GM18499 (cell line): Measurements from ENCODE around the gene PGA5.

Source experiments
- ATAC-seq: cut with Tn5 transposase; IDR thresholded peaks from one replicate; pipeline ENCODE4 v1.9.1; 2021; ENCODE audit warnings: moderate number of reproducible peaks; ENCODE audit not compliant: insufficient read depth, unreplicated experiment

The PGA5 gene

DNA sequence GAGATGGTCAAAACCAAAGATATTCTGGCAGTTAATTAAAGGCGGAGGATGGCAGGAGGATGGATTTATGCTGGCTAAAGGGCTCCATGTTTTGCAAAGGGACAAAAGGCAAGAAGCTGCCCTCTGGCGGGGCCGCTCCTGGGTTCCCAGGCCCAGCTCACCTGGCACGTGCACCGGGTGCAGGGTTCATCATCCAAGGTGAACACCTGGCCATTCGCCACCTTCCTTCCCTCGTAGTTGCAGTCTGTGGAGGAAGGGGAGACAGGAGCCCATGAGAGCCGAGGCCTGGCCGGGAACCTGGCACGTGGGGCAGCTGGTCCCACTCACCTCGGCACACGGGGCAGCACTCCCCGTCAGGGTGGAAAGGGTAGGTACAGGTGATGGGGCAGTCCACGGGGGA is 23.8 kb downstream of the PGA5 start:
- ATAC-seq, result no peak

DNA sequence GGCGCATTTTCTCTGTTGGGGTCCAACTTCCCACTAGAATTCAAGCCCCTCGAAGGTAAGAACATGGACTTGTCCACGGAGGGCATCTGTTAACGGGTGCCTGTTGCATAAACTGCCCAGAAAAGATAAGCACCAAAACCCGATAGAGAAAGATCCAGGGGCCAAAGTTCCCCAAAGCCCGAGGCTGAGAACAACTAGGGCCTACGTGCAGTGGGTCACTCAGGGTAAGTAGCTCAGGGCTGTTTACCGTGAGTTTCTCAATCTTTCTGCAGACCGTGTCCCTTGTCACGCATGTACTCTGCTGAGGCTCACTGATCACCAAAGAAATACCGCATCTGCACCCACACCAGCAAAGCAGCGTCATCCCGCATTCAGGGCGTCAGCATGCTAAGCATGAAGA is 24.4 kb downstream of the PGA5 start:
- no peak for ATAC-seq

DNA sequence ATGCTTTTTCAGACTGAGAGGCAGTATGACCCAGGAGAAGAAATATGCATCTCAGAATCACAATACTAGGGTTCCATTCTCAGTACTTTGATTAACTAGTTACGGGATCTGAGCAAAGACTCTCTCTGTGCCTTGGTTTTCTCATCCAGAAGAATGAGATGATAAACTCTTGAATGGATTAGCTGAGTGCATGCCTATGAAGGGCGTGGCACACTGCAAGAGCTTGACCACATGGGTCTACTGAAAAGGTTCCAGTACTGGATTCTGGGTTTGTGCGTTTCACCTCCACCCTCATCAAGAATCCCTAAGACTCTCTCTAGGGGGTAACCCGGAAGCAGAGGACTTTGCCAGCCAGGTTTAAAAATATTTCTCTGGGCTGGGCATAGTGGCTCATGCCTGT is 25.6 kb downstream of the PGA5 start:
- ATAC-seq, result no peak

DNA sequence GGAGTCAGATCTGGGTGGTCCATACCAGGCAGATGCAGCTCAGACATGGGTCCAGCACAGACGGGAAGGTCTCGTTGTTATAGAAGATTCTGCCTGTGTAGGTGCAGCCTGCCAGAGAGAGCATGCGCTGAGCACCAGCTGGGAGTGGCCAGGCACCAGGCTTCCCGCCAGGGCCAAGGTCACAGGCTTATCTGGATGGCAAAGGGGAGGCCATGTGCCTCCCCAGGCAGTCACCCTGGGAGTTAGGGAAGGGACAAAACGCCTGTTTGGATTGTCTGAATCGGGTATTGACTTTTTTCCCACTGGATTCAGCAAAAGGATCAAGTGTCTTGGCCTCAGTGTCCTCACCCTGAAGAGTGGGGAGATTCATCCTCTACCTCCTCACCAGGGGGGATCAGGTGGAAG is 26.5 kb downstream of the PGA5 start:
- ATAC-seq, result no peak

DNA sequence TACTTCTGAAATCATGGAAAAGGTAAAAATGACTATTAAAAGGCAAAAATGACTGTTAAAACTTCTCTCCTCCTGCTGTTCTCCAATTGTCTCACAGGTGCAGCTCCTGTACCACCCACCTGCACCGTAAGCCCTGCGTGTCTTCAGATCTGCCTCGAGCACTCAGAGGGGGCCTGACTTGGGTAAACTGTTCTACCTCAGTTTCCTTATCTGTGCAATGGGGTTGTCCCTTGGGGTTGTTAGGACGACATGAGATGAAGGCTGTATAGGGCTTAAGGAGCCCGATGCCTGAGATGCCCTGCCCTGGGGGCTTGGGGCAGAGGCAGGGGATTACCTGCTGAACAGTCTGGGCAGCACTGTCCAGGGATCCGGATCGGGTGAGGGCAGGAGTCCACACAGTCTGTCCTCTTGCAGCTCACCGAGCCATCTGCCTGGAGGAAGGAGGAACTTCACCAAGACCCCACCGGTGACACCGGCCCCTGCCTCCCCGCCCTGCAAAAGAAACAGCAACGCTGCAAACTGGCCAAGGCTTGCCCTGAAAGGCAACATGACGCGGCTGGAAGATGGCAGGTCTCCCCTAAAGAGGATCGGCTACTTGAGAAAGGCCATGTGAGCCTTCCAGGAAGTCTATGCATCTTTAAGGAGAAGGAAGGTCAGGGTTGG is 27.7 kb downstream of the PGA5 start:
- ATAC-seq, result no peak

DNA sequence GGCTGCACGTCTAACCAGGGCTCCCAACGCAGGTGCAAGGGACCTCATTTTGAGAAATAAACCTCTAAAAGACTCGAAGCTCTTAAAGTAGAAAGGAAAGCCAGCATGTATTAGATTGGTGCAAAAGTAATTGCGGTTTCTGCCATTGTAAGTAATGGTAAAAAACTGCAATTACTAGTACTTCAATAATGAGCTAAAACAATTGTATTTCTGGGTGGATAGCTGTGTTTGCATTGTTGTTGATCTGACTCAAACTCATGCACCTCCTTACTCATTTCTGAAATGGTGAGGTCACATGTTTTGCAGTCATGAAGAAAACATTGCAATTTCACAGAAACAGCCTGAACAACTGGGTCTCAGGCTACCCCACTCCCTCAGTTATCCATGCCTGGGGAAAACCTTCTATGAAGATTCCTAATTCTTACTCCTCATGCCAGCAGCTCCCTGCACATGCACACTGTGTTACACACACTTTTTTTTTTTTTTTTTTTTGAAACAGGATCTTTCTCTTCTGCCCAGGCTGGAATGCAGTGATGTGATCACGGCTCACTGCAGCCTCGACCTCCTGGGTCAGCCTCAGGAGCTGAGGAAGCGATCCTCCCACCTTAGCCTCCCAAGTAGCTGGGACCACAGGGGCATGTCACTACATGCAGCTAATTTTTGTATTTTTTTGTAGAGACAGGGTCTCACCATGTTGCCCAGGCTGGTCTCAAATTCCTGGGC is 29.5 kb downstream of the PGA5 start:
- no peak for ATAC-seq

DNA sequence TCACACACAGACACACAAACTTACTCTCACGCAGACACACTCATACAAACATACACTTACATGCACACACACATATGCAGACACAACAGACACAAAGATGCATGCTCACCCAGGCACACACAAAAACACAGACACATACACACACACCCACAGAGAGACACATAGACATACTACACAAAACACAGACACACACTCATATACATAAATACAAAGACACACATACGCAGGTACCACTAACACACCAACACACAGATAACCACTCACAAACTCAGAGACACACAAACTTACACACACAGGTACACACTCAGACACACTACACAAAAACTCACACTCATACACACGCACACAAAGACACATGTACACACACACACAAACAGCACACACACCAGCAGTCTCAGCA is 31.8 kb downstream of the PGA5 start:
- ATAC-seq, result no peak

DNA sequence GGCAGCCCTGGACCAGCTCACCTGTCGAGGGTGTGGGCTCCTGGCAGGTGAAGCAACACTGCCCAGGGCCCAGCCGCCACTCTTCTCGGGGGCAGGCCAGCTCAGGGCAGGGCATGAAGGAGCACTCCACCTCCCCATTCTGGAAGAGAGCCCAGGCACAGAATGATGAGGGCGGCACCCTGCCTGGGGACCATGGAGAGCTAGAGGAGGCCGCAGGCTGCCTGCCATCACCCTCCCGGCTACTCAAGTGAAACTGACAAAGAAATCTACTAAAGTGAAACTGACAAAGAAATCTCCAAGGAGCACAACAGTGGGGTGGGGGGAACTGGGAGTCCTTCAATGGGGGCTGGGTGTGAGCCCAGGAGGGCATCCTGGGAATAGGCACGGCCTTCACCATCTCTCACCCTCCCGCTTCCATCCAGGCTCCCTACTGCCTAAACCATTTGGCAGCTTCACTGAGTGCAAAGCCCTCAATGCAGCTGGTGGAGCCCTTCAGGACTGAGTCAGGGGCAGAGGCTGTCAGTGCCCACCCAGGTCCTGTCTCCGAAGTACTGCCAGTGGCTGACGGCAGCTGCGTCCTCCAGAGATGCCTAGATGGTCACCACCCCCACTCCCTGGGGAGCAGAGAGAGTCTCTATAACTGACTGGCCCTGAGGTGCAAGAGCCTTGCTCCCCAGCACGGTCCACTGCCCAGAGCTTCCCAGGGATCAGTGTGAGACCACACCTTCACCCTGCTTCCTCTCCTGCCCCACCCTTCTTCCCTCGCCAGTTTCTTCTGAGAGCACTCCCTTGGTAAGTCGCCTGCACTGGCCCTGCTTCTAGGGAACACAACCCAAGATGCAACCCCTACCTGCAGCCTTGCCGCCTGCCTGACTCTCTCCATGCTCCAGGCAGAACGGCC is 32.5 kb downstream of the PGA5 start:
- no peak for ATAC-seq

DNA sequence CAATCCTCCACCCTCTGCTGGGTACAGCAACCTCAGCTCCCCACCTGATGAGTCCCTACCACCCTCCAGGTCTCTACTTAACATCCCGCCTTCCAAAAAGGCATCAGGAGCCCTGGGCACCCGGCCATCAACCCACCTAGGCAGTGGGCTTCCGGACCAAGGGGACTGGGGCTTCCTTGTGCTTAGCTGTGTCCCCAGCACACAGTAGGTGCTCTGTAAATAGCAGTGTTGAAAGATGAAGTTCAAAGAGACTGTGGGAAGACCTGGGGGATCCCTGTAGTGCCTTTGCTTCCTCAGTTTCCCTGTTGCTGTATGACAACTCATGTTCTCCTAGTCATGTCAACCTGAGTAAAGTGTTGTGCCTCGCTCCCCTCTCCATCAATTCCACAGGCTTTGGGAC is 33.1 kb downstream of the PGA5 start:
- ATAC-seq, result no peak

DNA sequence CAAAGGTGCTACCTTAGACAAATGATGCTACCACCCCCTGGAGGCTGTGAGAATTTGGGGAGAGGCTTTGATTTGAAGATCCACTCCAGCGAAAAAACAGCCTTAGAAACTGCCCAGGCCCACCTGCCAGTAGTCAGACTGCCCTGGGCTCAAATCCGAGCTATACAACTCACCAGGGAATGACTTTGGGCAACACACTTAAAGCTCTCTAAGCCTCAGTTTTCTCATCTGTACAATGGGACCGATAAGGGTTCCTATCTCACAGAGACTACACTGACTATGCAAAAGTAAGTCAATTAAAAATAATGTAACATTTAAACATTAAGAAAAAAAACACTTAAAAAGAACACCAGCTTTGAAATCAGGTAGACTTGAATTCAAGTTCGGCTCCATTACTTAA is 34.2 kb downstream of the PGA5 start:
- no peak for ATAC-seq

DNA sequence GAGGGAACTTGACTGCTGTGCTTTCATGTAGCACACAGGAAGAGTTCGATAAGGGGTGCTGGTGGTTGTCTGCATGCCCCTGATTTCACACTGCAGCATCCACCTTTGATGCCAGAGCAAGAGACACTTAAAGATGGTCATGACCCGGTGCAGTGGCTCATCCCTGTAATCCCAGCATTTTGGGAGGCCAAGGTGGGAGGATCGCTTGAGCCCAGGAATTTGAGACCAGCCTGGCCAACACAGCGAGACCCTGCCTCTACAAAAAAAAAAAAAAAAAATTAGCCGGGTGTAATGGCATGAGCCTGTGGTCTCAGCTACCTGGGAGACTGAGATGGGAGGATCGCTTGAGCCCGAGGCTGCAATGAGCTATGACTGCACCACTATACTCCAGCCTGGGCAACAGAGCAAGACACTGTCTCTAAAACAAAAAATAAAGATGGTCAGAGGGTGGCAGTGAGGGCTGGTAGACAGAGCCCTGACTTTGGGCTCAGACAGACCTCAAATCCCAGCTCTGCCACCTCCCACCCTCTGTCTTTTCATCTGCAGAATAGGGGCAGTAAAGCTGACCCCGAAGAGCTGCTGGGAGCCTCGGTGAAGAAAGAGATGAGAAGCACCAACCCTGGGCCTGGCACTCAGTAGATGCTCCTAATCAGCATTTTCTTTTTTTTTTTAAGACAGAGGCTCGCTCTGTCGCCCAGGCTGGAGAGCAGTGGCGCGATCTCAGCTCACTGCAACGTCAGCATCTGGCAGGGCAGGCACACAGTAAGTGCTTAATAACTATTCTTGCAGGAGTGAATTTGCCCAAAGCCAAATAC is 36.4 kb downstream of the PGA5 start:
- no peak for ATAC-seq

DNA sequence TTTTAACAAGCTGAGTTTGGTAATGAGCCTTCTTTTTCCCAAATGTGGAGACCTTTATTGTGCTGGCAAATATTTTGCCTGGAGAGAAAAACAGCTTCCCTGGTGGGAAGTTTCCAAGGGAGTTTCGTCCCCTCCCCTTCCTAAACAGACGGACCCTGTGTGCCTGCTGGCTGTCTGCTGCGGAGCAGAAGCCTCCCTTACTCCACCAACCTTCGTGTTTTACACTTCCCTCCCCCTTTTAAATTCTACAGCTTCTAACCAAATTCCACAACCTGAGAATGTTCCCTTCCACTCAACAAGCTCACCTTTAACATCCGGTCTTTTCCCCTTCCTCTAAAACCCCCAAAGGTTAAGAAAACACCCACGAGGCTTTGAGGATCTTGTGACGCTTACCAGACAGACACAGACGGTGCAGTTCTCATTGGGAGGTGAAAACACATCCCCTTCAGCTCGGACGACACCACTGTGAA is 37.1 kb downstream of the PGA5 start:
- ATAC-seq, result no peak

DNA sequence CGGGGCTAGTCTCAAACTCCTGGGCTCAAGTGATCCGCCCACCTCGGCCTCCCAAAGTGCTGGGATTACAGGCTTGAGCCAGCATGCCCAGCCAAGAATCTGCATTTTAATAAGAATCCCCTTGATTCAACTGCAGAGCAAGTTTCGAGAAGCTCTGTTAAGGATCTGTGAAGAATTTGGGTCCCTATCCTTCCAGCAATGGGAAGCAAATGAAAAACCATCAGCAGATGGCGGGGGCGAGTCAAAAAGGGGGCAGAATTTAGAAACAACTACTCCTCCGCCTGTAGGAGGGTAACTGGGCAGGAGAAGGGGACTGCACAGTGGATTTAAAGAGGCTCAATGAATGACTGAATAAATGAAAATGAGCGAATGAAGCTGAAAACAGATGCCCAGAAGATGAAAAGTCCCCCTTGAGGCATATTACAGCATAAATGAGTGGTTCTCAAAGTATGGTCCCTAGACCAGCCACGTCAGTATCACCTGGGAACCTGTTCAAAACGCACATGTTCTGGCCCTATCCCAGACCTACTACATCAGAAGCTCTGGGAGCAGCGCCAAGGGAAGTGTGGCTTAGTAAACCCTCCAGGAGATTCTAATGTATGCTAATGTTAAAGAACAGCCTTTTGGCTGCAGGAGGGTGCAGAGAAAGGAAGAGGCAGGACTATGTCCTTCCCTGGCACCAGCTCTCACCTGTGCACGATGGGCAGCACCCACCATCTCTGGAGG is 39.1 kb downstream of the PGA5 start:
- no peak for ATAC-seq

DNA sequence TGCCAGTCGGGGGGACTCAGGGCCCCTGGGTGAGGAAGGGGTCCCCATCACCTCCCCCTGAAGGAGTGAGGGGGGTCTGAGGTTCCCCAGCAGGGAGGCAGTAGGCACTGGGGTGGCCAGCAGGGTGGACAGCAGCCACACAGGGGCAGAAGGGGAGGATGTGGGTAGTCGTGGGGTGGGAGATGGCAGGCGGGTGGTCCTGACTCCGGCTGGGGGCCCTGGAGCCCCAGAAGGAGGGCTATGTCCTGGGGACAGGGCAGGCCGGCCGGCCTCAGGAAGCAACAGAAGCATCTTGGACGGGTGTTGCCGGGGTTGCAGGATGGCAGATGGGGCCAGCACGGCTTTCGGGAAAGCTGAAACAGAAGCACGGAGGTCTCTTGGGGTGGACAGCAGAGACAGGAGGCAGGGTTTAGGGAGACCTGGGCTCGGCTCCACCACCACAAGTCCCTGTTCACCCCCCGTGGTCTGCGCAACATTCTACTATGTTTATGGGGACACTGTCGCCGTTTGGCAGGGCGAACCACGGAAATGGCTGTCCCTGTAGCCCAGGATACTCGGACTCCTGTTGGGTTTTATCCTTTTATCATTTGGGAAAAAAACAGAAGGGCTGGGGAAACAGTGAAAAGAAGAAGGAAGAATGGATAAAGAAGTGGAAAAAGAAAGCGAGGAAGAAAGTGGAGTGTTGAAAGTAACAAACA is 40.1 kb downstream of the PGA5 start:
- ATAC-seq, result no peak

DNA sequence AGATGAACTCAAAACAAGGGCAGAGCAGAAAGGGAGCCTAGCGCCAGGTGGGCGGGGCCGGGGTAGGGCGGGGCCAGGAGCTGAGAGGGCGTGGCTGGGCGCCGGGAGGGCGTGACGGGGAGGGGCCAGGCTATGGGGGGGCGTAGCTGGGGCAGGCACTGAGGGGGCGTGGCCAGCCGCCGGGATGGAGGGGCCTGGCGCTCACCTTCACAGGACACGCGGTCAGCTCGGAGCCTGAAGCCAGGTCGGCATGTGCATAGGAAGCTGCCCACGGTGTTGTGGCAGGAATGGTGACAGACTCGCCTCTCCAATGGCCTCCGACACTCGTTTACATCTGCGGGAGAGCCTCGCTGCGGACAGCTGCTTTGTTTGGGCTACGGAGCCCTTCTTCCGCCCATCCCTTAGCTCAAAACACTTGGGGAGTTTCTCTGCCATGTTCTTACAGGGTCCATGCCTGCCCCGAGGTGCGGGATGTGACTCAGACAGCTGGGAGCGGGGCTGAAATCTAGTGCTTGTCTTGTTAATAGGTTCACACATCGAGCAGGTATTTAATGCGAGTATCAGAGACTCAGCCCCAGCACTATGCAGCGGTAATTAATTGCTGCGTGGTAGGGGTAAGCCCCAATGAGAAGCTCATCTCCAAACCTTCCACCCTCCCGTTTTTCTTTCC is 40.7 kb downstream of the PGA5 start:
- no peak for ATAC-seq

DNA sequence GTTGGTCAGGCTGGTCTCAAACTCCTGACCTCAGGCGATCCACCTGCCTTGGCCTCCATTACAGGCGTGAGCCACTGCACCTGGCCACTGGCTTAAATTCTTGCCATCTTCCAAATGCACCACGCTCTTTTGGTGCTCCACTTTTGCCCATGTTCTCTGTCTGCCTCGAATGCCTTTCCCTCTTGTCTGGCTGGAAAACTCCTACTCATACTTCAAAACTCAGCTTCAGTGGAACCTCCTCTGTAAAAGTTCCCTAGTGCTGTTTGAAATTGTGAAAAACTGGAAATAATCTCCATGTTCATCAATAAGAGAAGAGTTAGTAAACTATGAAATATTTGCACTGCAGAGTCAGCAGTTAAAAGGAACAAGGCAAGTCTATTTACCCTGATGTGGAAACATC is 42.6 kb downstream of the PGA5 start:
- ATAC-seq, result no peak

DNA sequence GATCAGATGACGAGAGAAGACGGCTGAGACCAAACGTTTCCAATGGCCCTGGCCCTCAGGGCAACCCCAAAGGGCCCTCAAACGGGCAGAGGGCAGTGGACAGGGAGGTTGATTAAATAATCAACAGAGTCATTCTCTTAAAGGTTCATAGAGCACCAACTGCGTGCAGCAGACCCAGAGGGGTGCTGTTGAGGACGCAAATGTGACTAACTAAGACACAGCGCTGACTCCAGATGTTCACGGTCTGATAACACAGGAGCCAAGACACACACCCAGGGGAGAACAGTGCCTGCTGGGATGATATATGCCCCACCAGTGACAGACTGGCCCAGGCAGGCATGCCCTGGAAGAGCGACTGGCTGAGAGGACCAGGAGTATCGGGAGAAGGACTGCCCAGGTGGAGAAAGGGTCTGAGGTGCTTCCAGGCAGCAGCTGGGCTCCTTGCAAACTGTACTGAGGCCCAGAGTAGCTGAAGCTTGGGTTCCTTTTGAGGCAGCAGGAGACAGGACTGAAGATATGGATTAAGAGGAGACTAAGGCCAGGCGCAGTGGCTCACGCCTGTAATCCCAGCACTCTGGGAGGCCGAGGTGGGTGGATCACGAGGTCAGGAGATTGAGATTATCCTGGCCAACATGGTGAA is 46.5 kb downstream of the PGA5 start:
- no peak for ATAC-seq
